IPS-18c (cell line): ENCODE measurements around the gene PTGFRN.

Source experiments
- H3K4me3 ChIP-seq: 2 replicates; pipeline ENCODE4 v1.7.0; 2013; ENCODE audit warnings: low read depth, mild to moderate bottlenecking, low read length, moderate library complexity; ENCODE audit not compliant: insufficient read depth
- H3K9me3 ChIP-seq: one replicate; pipeline ENCODE4 v1.6.1; 2013; ENCODE audit warnings: mild to moderate bottlenecking, low read length, moderate library complexity; ENCODE audit not compliant: control insufficient read depth, insufficient read depth

Gene PTGFRN

DNA sequence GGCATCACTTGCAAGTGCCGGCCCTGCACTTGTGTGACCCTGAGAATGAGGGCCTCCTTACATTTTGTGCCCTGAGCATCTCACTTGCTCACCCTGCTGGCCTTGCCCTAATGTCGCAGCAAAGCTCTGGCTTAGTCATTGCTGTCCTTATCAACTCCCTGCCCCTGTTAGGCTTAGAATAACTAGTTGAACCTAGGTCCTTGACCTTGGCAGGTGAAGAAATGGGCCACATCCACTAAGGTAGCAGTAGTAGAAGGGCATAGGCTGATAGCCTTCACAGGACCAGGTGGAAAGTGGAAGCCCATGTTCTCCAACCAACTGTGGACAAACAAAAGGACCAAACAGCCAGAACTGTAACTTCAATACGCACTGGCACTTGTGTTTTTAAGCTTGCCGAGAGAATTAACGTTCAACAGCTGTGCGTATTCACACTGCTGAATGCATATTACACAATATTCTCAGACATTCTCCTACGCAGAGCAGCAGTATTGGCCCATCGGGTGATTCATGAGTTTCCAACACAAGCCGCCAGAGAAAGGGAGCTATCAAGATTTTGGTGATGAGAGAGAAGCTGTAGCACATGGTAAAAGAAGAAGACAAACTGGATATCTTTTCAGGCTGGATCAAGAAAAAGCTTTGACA, 27.7 kb upstream of the PTGFRN start:
- Histone ChIP-seq H3K4me3 (no peak overlapping the region), H3K9me3 (no peaks in the 10 kb centered on the region)

DNA sequence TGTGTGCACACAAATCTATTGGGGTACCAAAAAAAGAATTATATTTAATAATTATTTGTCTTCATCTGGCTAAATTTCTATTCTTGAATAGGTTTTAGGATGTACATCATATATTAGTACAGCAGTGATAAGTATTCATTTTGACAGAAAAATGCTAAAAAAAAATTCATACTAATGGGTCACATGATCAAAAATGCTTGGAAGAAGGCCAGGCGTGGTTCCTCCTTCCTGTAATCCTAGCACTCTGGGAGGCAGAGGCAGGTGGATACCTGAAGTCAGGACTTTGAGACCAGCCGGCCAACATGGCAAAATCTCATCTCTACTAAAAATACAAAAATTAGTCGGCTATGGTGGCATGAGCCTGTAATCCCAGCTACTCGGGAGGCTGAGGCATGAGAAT, 26.9 kb upstream of the PTGFRN start:
- Histone ChIP-seq H3K4me3 (no peak overlapping the region), H3K9me3 (no peaks in the 10 kb centered on the region)

DNA sequence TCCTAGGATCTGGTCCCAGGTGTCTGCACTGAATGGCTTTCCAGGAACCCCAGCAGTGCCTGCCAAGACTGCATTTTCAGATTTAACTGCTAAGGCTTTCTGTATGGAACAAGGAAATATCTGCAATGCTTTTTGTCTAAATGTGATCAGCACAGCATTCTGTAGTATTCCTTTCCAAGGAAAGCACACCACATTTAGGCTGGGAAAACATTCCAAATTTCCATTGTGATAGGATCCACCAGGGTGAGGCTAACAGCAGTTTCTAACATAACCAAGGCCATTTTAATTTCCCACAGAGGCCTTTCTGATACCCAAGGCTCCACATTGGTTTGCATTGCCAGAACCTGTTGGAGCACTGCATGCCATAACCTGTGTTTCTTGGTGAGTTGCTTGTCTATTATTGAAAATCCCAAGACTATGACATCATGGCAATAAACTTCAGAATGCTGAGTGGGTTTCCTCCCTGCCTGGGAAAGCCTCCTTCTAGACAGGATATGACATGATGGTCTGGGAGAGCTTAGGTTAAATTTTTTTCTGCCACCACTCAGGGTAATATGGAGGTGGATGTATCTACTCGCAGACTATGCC, 23.3 kb upstream of the PTGFRN start:
- no peaks in the 10 kb centered on the region for H3K9me3 ChIP-seq
- no peak overlapping the region for H3K4me3 ChIP-seq

DNA sequence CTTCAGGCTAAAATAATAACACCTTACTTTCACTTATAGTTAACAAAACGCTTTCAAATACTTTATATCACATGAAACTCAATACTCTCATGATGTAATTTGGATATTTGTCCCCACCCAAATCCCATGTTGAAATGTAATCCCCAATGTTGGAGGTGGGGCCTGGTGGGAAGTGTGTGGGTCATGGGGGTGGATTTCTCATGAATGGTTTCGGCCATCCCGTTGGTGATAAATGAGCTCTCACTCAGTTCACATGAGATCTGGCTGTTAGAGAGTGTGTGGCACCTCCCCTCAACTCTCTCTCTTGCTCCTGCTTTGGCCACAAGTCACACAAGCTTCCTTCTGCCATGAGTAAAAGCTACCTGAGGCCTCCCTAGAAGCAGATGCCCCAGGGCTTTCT, 22.5 kb upstream of the PTGFRN start:
- Histone ChIP-seq H3K9me3 (no peaks in the 10 kb centered on the region), H3K4me3 (no peak overlapping the region)

DNA sequence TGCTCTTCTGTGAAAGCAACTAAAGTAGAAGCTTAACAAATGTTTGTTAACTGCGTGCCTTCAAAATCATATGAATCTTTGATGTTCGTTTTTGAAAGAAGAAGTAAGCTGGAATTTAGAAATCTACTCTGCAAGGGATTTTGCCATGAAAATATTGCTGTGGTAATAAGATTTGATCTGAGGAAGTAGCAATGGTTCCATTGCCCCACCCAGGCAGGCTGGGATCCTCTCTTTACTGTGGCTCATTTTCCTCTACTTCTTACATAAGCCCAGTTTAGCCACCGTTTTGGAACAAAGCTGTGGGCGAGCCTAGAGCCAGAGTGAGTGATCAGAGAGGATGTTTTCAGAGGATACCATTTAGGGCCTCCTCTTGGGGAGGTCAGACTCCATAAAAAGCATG, 20.3 kb upstream of the PTGFRN start:
- H3K9me3 ChIP-seq = no peaks in the 10 kb centered on the region
- no peak overlapping the region for H3K4me3 ChIP-seq

DNA sequence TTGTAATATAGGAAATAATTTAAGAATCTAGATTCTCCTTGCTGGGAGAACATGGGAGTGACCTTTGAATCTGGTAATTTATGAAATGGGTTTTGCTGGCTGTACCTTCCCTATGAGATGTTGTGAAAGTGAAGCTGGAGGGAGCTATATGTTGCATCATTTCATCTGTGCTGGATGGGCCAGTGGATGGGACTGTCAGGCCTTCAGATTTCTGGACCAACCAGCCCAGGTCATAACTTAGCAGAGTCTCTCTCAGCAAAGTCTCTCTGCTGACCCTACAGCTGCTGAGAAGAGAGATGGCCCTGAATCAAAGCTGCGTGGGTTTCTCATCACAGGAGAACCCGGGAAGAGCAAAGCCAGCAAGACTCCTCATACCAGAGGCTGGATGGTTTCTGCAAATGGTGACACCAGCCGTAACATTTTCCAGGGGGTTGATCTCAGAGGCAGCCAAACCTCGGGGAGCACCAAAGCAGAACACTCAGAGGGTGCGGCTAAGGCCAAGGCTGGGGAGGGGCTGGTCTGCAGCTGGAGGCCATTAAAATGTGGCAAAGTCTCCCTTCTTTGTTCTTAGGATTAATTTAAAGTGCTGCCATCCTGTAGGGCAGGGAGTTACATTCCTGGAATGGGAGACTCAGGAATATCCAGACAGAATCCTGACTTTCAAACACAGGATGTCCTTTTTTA, 18.2 kb upstream of the PTGFRN start:
- H3K9me3 ChIP-seq = no peaks in the 10 kb centered on the region
- no peak overlapping the region for H3K4me3 ChIP-seq

DNA sequence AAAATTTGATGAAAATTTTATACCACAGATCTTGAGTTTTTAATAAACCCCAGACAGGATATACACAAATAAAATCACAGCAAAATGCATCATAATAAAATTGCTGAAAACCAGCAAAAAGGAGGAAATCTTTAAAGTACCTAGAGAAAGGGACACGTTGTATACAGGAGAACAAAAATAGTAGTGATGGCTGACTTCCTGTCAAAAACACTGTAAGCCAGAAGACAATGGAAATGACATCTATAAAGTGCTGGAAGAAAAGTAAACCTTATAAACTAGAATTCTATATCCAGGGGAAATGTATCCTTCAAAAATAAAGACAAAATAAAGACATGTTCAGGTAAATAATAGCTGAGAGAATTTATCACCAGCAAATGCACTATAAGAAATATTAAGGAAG, 14.6 kb upstream of the PTGFRN start:
- H3K9me3 ChIP-seq = no peaks in the 10 kb centered on the region
- H3K4me3 ChIP-seq = no peak overlapping the region

DNA sequence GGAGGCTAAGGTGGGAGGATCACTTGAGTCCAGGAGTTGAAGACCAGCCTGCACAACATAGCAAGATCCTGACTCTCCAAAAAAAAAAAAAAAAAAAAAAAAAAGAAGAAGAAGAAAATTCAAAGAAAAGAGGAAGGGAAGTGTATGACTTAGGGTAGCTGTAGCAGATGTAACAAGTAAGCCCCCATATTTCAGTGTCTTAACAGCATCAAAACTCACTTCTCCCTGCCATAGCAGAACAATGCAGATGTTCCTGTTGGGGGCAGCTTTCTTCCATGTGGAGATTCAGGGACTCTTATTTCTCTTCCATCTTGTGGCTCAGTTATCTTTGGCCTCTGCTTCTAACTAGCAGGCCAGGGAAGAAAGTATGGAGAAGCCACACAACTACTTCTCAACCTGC, 10.2 kb upstream of the PTGFRN start:
- Histone ChIP-seq H3K4me3 (no peak overlapping the region), H3K9me3 (no peaks in the 10 kb centered on the region)

DNA sequence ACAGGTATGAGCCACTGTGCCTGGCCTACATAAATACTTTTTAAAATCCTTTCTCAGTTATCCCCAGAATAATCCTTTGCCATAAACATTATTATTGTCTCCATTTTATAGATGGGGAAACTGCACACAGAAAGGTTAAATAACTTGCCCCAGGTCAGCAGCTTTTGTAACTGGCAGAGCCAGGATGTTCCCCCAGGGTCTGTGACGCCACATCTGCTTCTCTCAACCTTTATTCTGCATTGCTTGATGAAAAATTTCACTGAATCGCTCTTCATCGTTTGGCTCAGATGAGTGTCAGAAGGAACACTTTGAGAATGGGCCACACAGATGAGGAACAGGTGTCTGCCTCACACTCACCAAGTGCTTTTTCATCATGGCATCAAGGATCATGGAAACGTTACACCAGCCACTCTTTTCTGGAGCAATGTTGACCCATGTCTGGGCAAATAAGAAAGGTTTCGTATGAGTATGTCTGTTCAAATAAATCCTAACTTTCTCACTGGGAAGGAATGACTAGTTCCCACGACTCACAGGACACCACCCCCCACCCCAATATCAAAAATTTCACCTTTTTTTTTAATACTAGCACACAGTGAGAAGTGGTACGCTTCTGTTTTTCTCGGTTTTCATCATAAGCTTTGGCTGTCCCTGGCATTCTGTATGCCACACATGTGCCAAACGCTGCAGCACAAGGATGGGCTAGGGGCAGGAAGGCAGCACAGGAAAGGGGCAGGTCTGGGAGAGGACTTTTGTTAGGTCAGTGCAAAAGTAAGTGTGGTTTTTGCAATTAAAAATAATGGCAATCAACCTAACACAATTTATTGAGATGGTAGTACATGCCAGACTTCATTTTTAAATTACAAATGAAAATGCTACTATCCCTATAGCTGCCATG, 9.0 kb upstream of the PTGFRN start:
- H3K4me3 ChIP-seq = no peak overlapping the region
- H3K9me3 ChIP-seq = no peaks in the 10 kb centered on the region

DNA sequence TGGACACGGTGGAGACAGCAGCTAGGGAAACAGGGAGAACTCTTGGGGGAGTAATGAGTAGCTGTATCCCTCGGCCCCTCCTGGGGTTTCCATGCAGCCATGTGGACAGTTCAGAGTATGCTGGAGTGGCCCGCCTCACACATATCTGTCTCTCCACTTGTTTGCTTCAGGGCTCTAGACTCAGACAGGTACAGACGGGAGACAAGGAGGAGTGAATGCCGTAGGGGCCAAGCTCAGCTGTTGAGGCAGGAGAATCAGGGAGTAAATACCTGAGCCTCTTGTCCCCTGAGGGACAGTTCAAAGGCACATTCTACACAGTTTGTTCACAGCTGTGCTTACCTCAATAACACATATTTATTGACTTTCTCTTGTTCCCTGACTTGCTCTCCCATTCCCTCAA, 7.7 kb upstream of the PTGFRN start:
- no peaks in the 10 kb centered on the region for H3K9me3 ChIP-seq
- H3K4me3 ChIP-seq = no peak overlapping the region

DNA sequence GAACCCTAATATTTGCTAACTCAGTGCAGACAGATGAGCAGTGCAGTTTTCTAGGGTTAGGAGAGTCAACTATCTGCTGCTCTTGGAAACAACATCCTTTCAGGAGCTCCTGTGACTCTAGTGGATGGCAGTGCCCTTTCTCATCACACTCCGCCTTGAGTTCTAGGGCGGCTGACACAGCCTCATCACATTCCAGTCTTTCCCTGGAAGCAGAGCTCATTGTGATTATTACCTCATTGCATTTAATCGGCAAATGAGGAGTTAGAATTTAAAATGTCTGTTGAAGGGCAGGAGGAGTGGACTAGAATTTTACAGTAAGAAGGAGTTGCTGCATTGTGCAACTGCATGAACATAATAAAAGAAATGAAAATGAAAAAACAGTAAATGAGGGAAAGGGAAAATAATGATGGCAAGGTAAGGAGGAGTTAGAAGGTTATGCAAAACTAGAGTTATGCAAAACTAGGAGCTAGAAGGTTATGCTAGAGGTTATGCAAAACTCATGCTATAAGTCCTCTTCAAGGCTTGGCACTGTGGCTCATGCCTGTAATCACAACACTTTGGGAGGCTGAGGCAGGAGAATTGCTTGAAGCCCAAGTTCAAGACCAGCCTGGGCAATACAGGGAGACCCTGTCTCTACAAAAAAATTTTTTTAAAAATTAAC, 6.9 kb upstream of the PTGFRN start:
- no peak overlapping the region for H3K4me3 ChIP-seq
- H3K9me3 ChIP-seq = no peaks in the 10 kb centered on the region

DNA sequence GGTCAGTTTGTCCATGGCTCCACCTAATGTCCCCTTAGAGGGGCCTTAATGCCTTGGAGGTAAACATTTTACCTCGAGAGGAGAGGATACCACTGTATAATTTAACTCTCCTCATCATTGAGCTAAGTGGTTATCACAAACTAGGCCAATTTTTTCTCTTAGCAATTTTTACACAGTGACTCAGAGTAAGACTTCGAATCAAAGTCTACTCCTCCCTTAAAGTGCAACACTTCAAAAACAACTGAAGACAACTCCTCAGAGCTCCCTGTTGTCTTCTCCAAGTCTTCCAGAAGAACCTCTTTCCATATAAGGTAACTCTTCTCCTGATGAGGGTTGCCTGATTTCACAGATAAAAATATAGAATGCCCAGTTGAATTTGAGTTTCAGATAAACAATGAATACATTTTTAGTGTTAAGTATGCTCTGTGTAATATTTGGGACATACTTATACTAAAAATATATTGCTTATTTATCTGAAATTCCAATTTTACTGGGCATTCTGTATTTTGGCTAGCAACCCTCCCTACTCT, 4.9 kb upstream of the PTGFRN start:
- no peak overlapping the region for H3K4me3 ChIP-seq
- no peaks in the 10 kb centered on the region for H3K9me3 ChIP-seq

DNA sequence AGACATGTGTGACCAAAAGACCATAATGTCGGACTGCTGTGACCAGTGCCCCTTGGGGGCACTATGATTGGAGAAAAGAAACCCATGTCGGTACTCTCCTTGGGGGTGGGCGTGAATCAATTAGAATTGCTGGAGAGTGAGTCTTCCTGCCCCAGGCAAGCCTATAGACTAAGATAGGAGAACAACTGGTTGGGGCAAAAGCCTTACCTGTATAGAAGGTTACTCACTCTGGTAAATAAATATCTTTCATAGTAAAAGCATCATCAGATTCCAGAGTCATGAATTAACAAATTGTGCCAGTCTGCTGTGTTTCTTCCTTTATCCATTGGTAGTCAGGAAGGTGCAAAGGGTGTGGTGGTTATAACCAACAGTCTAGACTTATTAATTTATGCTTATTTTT, 2.9 kb upstream of the PTGFRN start:
- Histone ChIP-seq H3K4me3 (no peak overlapping the region), H3K9me3 (no peaks in the 10 kb centered on the region)

DNA sequence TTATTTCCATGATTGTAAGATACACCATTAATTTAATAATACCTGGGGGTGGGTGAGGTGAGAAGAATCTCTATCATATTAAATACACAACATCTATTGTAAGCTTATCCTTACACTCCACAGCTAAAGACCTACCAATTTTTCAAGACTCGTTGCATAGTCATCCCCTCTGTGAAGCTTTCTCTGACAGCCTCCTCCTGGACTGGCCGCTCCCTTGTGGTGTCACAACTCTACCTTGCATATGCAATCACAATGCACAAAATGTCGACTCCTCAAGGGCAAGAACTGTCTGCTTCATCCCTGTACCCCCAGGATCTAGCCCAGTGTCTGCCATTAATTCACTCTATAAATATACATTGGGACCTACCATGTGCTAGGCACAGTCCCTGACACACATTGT, 2.4 kb upstream of the PTGFRN start:
- Histone ChIP-seq H3K4me3 (no peak overlapping the region), H3K9me3 (no peaks in the 10 kb centered on the region)

DNA sequence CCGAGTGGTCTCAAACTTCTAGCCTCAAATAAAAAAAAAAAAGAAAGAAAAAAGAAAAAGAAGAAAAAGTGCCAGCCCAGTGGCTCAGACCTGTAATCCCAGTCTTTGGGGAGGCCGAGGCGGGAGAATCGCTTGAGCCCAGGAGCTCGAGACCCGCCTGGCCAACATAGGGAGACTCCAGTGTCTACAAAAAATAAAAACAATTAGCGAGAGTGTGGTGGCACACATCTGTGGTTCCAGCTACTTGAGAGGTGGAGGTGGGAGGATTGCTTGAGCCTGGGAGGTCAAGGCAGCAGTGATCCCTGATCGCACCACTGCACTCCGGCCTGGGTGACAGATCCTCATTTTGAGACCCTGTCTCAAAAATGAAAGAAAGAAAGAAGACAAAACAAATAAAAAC, 1.4 kb upstream of the PTGFRN start:
- H3K9me3 ChIP-seq = no peaks in the 10 kb centered on the region
- H3K4me3 ChIP-seq = no peak overlapping the region

DNA sequence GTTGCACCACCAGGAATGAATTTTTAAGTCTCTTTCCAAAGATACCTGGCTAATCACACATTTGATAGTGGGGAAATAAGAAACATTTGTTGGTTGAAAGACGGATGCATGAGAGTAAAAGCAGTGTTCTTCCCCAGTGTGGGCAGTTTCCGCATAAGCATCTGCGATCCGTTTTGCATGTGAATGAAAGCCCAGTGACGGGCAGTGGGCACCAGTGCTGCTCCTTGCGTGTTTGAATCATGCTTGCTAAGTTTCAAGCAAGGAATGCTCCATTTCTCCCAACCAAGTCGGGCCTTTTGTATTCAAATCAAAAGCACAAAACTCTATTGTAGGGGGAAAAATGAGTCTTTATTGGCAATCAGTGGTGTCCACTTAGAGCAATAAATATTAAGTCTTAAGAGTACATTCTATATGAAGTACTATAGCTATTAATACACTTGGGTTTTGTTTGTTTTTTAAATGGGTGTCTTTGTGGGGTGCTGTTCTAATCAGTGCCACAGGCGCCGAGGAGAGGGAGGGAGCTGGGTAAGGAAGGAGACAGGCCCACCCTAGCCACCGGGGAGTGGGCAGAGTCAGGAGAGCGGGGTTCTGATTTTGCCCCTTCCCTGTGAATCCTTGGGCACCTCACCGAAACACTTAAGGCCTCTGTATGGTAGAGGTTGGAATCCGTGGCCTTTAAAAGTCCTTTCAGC, 750 bp upstream of the PTGFRN start:
- Histone ChIP-seq H3K4me3 (peak overlapping the region; percentile 87), H3K9me3 (no peaks in the 10 kb centered on the region)
